ENCODE results near the gene ENKUR.
"Not testable (repeated sequence)": the region's sequence is repeated elsewhere in the genome, so short reads cannot be mapped to it uniquely, and the experiment has no call there.

Gene ENKUR

GRCh38 chr10:24969841-24970281 lies 46.1 kb downstream of the ENKUR start:
- no peak for TF ChIP-seq CTCF (conservative IDR thresholded peaks at IDR 0.05; ENCODE audit: low read depth, low read length)
- no peak overlapping the region for H2AFZ ChIP-seq (ENCODE audit: low read depth)
- H3K4me1 ChIP-seq (ENCODE audit: low read depth, poor library complexity, severe bottlenecking): peaks cover 20% of the 10 kb centered on the region
- no peaks in the 10 kb centered on the region for H3K27me3 ChIP-seq (ENCODE audit: insufficient read depth, low read depth)
- no peaks in the 10 kb centered on the region for H3K36me3 ChIP-seq (ENCODE audit: insufficient read depth)
- no peaks in the 10 kb centered on the region for H3K79me2 ChIP-seq (ENCODE audit: insufficient read depth, low read depth)
- H3K4me3 ChIP-seq (IDR thresholded peaks at IDR 0.05; ENCODE audit: insufficient read depth, low read depth, low read length): no peak overlapping the region
- H3K9ac ChIP-seq: no peak overlapping the region
- H4K20me1 ChIP-seq (ENCODE audit: insufficient read depth): no peaks in the 10 kb centered on the region
- no peak overlapping the region for H3K27ac ChIP-seq
- H3K4me2 ChIP-seq: no peak overlapping the region

DNA sequence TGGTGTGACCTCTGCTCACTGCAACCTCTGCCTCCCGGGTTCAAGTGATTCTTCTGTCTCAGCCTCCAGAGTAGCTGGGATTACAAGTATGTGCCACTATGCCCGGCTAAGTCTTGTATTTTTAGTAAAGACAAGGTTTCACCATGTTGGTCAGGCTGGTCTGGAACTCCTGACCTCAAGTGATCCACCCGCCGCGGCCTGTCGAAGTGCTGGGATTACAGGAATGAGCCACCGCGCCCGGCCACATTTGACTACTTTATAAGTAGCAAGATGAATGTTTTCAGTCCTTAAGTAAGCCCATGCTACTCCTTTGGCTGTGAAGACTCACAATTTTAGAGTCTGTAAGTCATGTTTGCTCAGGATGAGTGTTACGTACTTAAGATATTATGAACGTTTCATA lies 47.0 kb downstream of the ENKUR start:
- not testable (repeated sequence) for H4K20me1 ChIP-seq (ENCODE audit: insufficient read depth); H3K27ac ChIP-seq; H3K36me3 ChIP-seq (ENCODE audit: insufficient read depth); H3K4me3 ChIP-seq (IDR thresholded peaks at IDR 0.05; ENCODE audit: insufficient read depth, low read depth, low read length); H3K9ac ChIP-seq; H3K79me2 ChIP-seq (ENCODE audit: insufficient read depth, low read depth); H2AFZ ChIP-seq (ENCODE audit: low read depth); H3K27me3 ChIP-seq (ENCODE audit: insufficient read depth, low read depth); H3K4me2 ChIP-seq
- peaks cover 16% of the 10 kb centered on the region for H3K4me1 ChIP-seq (ENCODE audit: low read depth, poor library complexity, severe bottlenecking)

GRCh38 chr10:24968349-24968748 lies 47.6 kb downstream of the ENKUR start:
- Histone ChIP-seq H3K4me2 (no peak overlapping the region), H3K4me3 (IDR thresholded peaks at IDR 0.05; ENCODE audit: insufficient read depth, low read depth, low read length) (no peak overlapping the region), H3K36me3 (ENCODE audit: insufficient read depth) (no peaks in the 10 kb centered on the region), H3K9ac (no peak overlapping the region), H2AFZ (ENCODE audit: low read depth) (no peak overlapping the region), H3K79me2 (ENCODE audit: insufficient read depth, low read depth) (no peaks in the 10 kb centered on the region), H3K27ac (no peak overlapping the region), H3K4me1 (ENCODE audit: low read depth, poor library complexity, severe bottlenecking) (peaks cover 10% of the 10 kb centered on the region), H4K20me1 (ENCODE audit: insufficient read depth) (no peaks in the 10 kb centered on the region), H3K27me3 (ENCODE audit: insufficient read depth, low read depth) (no peaks in the 10 kb centered on the region)
- TF ChIP-seq CTCF (conservative IDR thresholded peaks at IDR 0.05; ENCODE audit: low read depth, low read length): no peak

- TF ChIP-seq CTCF (conservative IDR thresholded peaks at IDR 0.05; ENCODE audit: low read depth, low read length): no peak
- H3K27me3 ChIP-seq (ENCODE audit: insufficient read depth, low read depth): no peaks in the 10 kb centered on the region
- no peak overlapping the region for H3K4me3 ChIP-seq (IDR thresholded peaks at IDR 0.05; ENCODE audit: insufficient read depth, low read depth, low read length)
- H3K4me1 ChIP-seq (ENCODE audit: low read depth, poor library complexity, severe bottlenecking): no peaks in the 10 kb centered on the region
- no peak overlapping the region for H2AFZ ChIP-seq (ENCODE audit: low read depth)
- H3K9ac ChIP-seq: no peak overlapping the region
- no peak overlapping the region for H3K4me2 ChIP-seq
- H4K20me1 ChIP-seq (ENCODE audit: insufficient read depth): no peaks in the 10 kb centered on the region
- no peaks in the 10 kb centered on the region for H3K36me3 ChIP-seq (ENCODE audit: insufficient read depth)
- H3K79me2 ChIP-seq (ENCODE audit: insufficient read depth, low read depth): no peaks in the 10 kb centered on the region
- H3K27ac ChIP-seq: no peak overlapping the region
These were observed 48.9 kb downstream of the ENKUR start for GRCh38 chr10:24966962-24967481.

DNA sequence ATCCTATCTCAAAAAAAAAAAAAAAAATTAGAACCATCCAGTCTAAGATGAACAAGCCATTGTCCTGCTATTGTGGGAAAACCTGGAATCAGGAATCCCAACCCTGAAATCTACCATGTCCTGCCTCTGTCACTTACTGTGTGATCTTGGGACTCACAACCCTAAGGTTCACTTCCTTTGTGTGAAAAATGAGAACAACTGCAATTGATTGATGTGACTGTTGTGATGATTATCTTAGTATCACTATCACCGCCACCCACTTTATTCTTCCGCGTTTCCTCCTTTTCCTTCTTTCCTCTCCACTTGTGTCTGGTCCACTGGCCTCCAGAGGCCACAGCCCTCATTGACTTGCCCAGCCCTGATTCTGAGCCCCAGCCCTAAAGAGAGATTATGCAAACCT lies 50.9 kb downstream of the ENKUR start:
- no peak for TF ChIP-seq CTCF (conservative IDR thresholded peaks at IDR 0.05; ENCODE audit: low read depth, low read length)
- H3K4me1 ChIP-seq (ENCODE audit: low read depth, poor library complexity, severe bottlenecking): no peaks in the 10 kb centered on the region
- no peaks in the 10 kb centered on the region for H3K79me2 ChIP-seq (ENCODE audit: insufficient read depth, low read depth)
- H3K27me3 ChIP-seq (ENCODE audit: insufficient read depth, low read depth): no peaks in the 10 kb centered on the region
- no peak overlapping the region for H2AFZ ChIP-seq (ENCODE audit: low read depth)
- H3K4me2 ChIP-seq: no peak overlapping the region
- H4K20me1 ChIP-seq (ENCODE audit: insufficient read depth): no peaks in the 10 kb centered on the region
- no peak overlapping the region for H3K27ac ChIP-seq
- no peak overlapping the region for H3K4me3 ChIP-seq (IDR thresholded peaks at IDR 0.05; ENCODE audit: insufficient read depth, low read depth, low read length)
- H3K9ac ChIP-seq: no peak overlapping the region
- H3K36me3 ChIP-seq (ENCODE audit: insufficient read depth): no peaks in the 10 kb centered on the region

Data from KMS-11 (cell line).